HG02610 (cell line): ENCODE data around the gene OVOL2.

Source experiments
- ATAC-seq: cut with Tn5 transposase; IDR thresholded peaks from one replicate; pipeline ENCODE4 v1.9.1; 2021; ENCODE audit warnings: mild to moderate bottlenecking, moderate library complexity; ENCODE audit not compliant: unreplicated experiment

OVOL2 gene

GRCh38 chr20:17992224-17992637 is 65.5 kb downstream of the OVOL2 start:
- peak; percentile 67 for ATAC-seq

- no peak for ATAC-seq
These were observed 67.3 kb downstream of the OVOL2 start for GRCh38 chr20:17990278-17990972.

GRCh38 chr20:17987988-17988387 is 69.7 kb downstream of the OVOL2 start:
- no peak for ATAC-seq

GRCh38 chr20:17985388-17986018 is 72.2 kb downstream of the OVOL2 start:
- ATAC-seq: no peak

- ATAC-seq: no peak
These were observed 81.4 kb downstream of the OVOL2 start for GRCh38 chr20:17976305-17976704.
